K562 (cell line): ENCODE data around the gene TFAP2A. TPM values are rescaled to one million over a fixed set of nuclear protein-coding genes. Genes with fewer than 3 reads are reported as not detected.

ENCODE experiments used
- BCLAF1 ChIP-seq, 2 experiments: fragments of 450-650 bp in 1 of 2; IDR thresholded peaks; 2 replicates each; pipeline ENCODE4 v1.6.1; 2011 to 2017; ENCODE audit warnings: low read depth in 2 of 2, antibody characterized with exemption in 1 of 2, borderline replicate concordance in 1 of 2, low read length in 1 of 2, mild to moderate bottlenecking in 1 of 2, mixed read lengths in 1 of 2; ENCODE audit not compliant: control insufficient read depth in 1 of 2
- CREB1 ChIP-seq, 2 experiments: sonication (generic) in 1 of 2; formaldehyde crosslinking in 1 of 2; IDR thresholded peaks; 2 replicates each; pipeline versions ENCODE4 v1.6.1 to v1.8.0; 2012 to 2022; ENCODE audit warnings: inconsistent platforms in 1 of 2, mild to moderate bottlenecking in 1 of 2, missing genetic modification reagents in 1 of 2, moderate library complexity in 1 of 2
- CREM ChIP-seq: IDR thresholded peaks from 2 replicates; pipeline ENCODE4 v1.6.1; 2014; ENCODE audit warnings: antibody characterized with exemption, low read depth
- ELF1 ChIP-seq: fragments of 200-800 bp; sonication (Bioruptor generic); IDR thresholded peaks from 2 replicates; pipeline ENCODE4 v1.6.1; 2016; ENCODE audit warnings: missing genetic modification characterization, missing compliant biosample characterization
- ELK3 ChIP-seq: fragments of 450-650 bp; formaldehyde crosslinking; IDR thresholded peaks from 2 replicates; pipeline ENCODE4 v1.4.0; 2020; ENCODE audit warnings: mild to moderate bottlenecking
- PRDM10 ChIP-seq: fragments of 450-650 bp; IDR thresholded peaks from 2 replicates; pipeline ENCODE4 v1.6.1; 2018; ENCODE audit not compliant: partially characterized antibody
- RAD21 ChIP-seq, 2 experiments: fragments of 250-450 bp in 1 of 2; fragments of 450-650 bp in 1 of 2; sonication (Bioruptor Pico) in 1 of 2; formaldehyde crosslinking in 1 of 2; IDR thresholded peaks in 1 of 2; conservative IDR thresholded peaks in 1 of 2; 2 replicates each; pipeline versions ENCODE4 v1.4.0 to v1.8.0; 2020 to 2022; ENCODE audit warnings: mild to moderate bottlenecking in 2 of 2, moderate library complexity in 1 of 2
- RBFOX2 ChIP-seq: fragments of 200-400 bp; formaldehyde crosslinking; IDR thresholded peaks from 2 replicates; pipeline ENCODE4 v1.6.1; 2017; ENCODE audit warnings: low read depth, mild to moderate bottlenecking, low read length, moderate library complexity
- SMARCA4 ChIP-seq: fragments of 450-650 bp; IDR thresholded peaks from 2 replicates; pipeline ENCODE4 v1.6.1; 2016
- TEAD1 ChIP-seq, 2 experiments: fragments of 450-650 bp in 1 of 2; sonication (generic) in 1 of 2; formaldehyde crosslinking; IDR thresholded peaks; 2 replicates each; pipeline versions ENCODE4 v1.4.0 to v1.8.0; 2020 to 2022; ENCODE audit warnings: mild to moderate bottlenecking in 2 of 2, missing genetic modification reagents in 1 of 2
- ZNF766 ChIP-seq: fragments of 200-800 bp; sonication (Bioruptor generic); conservative IDR thresholded peaks from 2 replicates; pipeline ENCODE4 v1.6.1; 2016; ENCODE audit warnings: missing genetic modification characterization, missing compliant biosample characterization
- ZSCAN32 ChIP-seq: fragments of 450-650 bp; formaldehyde crosslinking; IDR thresholded peaks from 2 replicates; pipeline ENCODE4 v1.4.0; 2020; ENCODE audit warnings: mild to moderate bottlenecking, moderate library complexity
- polyA plus RNA-seq, 8 experiments: library from polyadenylated mRNA; depleted of rRNA in 4 of 8; stranded (reverse) in 5 of 8; unstranded in 3 of 8; fragments of >200 nt; fragmentation: Nextera tagmentation in 2 of 8; fragmentation: Illumina TruSeq in 1 of 8; extraction: Ambion mirVana in 2 of 8; extraction: Trizol in 1 of 8; gene quantifications; 2 replicates each; pipeline versions ENCODE4 v1.2.1 to v1.2.3, GENCODE V29; 2011 to 2014; ENCODE audit warnings: inconsistent platforms in 1 of 8, missing spikeins in 1 of 8
- total RNA-seq, 7 experiments: library from RNA; depleted of rRNA in 6 of 7; stranded (reverse); fragments of >200 nt in 6 of 7; fragmentation: Illumina TruSeq in 2 of 7; extraction: Trizol in 2 of 7; gene quantifications; 2 replicates each; pipeline versions ENCODE4 v1.2.1 to v1.2.3, GENCODE V29; 2011 to 2021; ENCODE audit warnings: low replicate concordance in 1 of 7

The TFAP2A gene
- total and polyA plus RNA-seq, 9 of the 15 experiments (the other 6 are each of a cell fraction or from before 2014, with no cell fraction given), result 0.14 to 0.53 (median 0.19) TPM; not detected in 1

- TF ChIP-seq CREB1 (IDR thresholded peaks at IDR 0.05) (0 out of 2 replicates have a peak, but pooled peaks have one; percentile 32), CREB1 (CRISPR knock-in tag; IDR thresholded peaks at IDR 0.05) (no peak), TEAD1 (CRISPR knock-in tag; IDR thresholded peaks at IDR 0.05) (0 out of 4 replicates have a peak, but pooled peaks of 1 of the 2 experiments have one; percentile 21), SMARCA4 (peak; percentile 94), BCLAF1 (IDR thresholded peaks at IDR 0.05; ENCODE audit: borderline replicate concordance in 1 of 2, control insufficient read depth in 1 of 2, low read depth in 2 of 2, low read length in 1 of 2) (peak in 1 of 2 experiments; percentile 74; a peak in 1 of 4 replicates), ZSCAN32 (CRISPR knock-in tag) (no peak), ZNF766 (CRISPR knock-in tag) (0 out of 2 replicates have a peak, but pooled peaks have one; percentile 36), RAD21 (CRISPR knock-in tag; conservative IDR thresholded peaks at IDR 0.05 in 1 of 2, IDR thresholded peaks at IDR 0.05 in 1 of 2) (peak; percentile 12 to 18; a peak in 1 of 4 replicates), ELK3 (0 out of 2 replicates have a peak, but pooled peaks have one; percentile 68), CREM (0 out of 2 replicates have a peak, but pooled peaks have one; percentile 18), ELF1 (tag) (0 out of 2 replicates have a peak, but pooled peaks have one; percentile 23), RBFOX2 (peak; percentile 53), PRDM10 (peak; percentile 10)
These were observed 13.1 kb downstream of the TFAP2A start (continued) for GRCh38 chr6:10401632-10402223.
